PC-3 (cell line): ENCODE measurements around the gene RALGDS. TPM values are rescaled to one million over a fixed set of nuclear protein-coding genes. Genes with fewer than 3 reads are reported as not detected.

Experiments
- ATAC-seq: fragments of 200-7000 bp; cut with Tn5 transposase; 2 replicates; pipeline ENCODE4 v1.9.1; 2020; ENCODE audit warnings: mild to moderate bottlenecking, moderate library complexity
- BruUV-seq: library from RNA; stranded (reverse); fragments of 400-500 nt; replicated peaks from 2 replicates; lab custom pipeline; 2021; lab: Mats Ljungman, UMichigan
- CTCF ChIA-PET: fragments of 300-600 bp; sonication (Branson Sonifier 250); formaldehyde crosslinking; loops from one replicate; lab custom pipeline; 2022; ENCODE audit warnings: antibody characterized with exemption; lab: Charles Lee
- POLR2A ChIA-PET: fragments of 300-600 bp; sonication (Branson Sonifier 250); formaldehyde crosslinking; loops from one replicate; lab custom pipeline; 2022; ENCODE audit warnings: antibody characterized with exemption; ENCODE audit not compliant: unreplicated experiment; lab: Charles Lee
- DNase-seq: peaks from one replicate; pipeline ENCODE4 v3.0.0-alpha.2; 2015
- H2AFZ ChIP-seq: fragments of 300-600 bp; sonication (generic); 2 replicates; pipeline ENCODE4 v1.6.0; 2016; ENCODE audit warnings: antibody characterized with exemption, low read length
- H3F3A ChIP-seq: fragments of 300-600 bp; sonication (generic); one replicate; pipeline ENCODE4 v1.6.0; 2017; ENCODE audit warnings: antibody characterized with exemption, low read length, control low read depth, mild to moderate bottlenecking; ENCODE audit not compliant: unreplicated experiment
- H3K27ac ChIP-seq: fragments of 300-600 bp; sonication (generic); 2 replicates; pipeline ENCODE4 v1.5.1; 2016; ENCODE audit warnings: mild to moderate bottlenecking, low read length
- H3K27me3 ChIP-seq: fragments of 300-600 bp; sonication (generic); 2 replicates; pipeline ENCODE4 v1.6.1; 2016; ENCODE audit warnings: low read length, mixed read lengths
- H3K36me3 ChIP-seq: fragments of 300-600 bp; sonication (generic); 2 replicates; pipeline ENCODE4 v1.6.1; 2016; ENCODE audit warnings: low read depth, mixed run types, low read length, mixed read lengths
- H3K4me1 ChIP-seq: fragments of 300-600 bp; sonication (generic); 2 replicates; pipeline ENCODE4 v1.5.1; 2016; ENCODE audit warnings: low read length; ENCODE audit not compliant: insufficient read depth
- H3K4me2 ChIP-seq: fragments of 300-600 bp; sonication (generic); 2 replicates; pipeline ENCODE4 v1.6.0; 2016; ENCODE audit warnings: low read length
- H3K4me3 ChIP-seq: fragments of 300-600 bp; sonication (generic); 2 replicates; pipeline ENCODE4 v1.5.1; 2016; ENCODE audit warnings: mild to moderate bottlenecking, low read length, mixed read lengths
- H3K79me2 ChIP-seq: fragments of 300-600 bp; sonication (generic); 2 replicates; pipeline ENCODE4 v1.6.1; 2017; ENCODE audit warnings: low read length, mixed read lengths
- H3K9ac ChIP-seq: fragments of 300-600 bp; sonication (generic); 2 replicates; pipeline ENCODE4 v1.6.0; 2016; ENCODE audit warnings: mild to moderate bottlenecking, low read length
- H3K9me2 ChIP-seq: fragments of 300-600 bp; sonication (generic); replicated peaks from 2 replicates; pipeline ENCODE4 v1.6.1; 2016; ENCODE audit warnings: mixed run types, low read length, mixed read lengths
- H3K9me3 ChIP-seq: fragments of 300-600 bp; sonication (generic); 2 replicates; pipeline ENCODE4 v1.6.1; 2016; ENCODE audit warnings: low read length, mixed read lengths
- H4K20me1 ChIP-seq: fragments of 300-600 bp; sonication (generic); 2 replicates; pipeline ENCODE4 v1.6.1; 2016; ENCODE audit warnings: low read length, mixed read lengths
- EZH2 ChIP-seq: fragments of 300-600 bp; sonication (generic); IDR thresholded peaks from one replicate; pipeline ENCODE4 v1.6.1; 2017; ENCODE audit warnings: antibody characterized with exemption, mild to moderate bottlenecking, low read length; ENCODE audit not compliant: unreplicated experiment
- EZH2phosphoT487 ChIP-seq: fragments of 300-600 bp; sonication (generic); IDR thresholded peaks from 2 replicates; pipeline ENCODE4 v1.6.1; 2018; ENCODE audit warnings: mild to moderate bottlenecking, antibody characterized with exemption, low read length, borderline replicate concordance
- intact Hi-C: fragments of 100-400 bp; cut with micrococcal nuclease; formaldehyde crosslinking; loops from 2 replicates; pipeline ENCODE4 v1.9.0; 2023
- total RNA-seq: library from RNA; depleted of rRNA; stranded (reverse); fragments of >200 nt; gene quantifications from 2 replicates; pipeline ENCODE4 v1.2.3, GENCODE V29; 2014
- TF ChIP-seq, protein P1 (sequence below): fragments of 300-600 bp; sonication (generic); conservative IDR thresholded peaks from 2 replicates; pipeline ENCODE4 v1.5.1; 2017; ENCODE audit warnings: antibody characterized with exemption, low read depth, mild to moderate bottlenecking, low read length

The RALGDS gene
- total RNA-seq, 1 experiment from 2014 or later, result 32.2 TPM

DNA sequence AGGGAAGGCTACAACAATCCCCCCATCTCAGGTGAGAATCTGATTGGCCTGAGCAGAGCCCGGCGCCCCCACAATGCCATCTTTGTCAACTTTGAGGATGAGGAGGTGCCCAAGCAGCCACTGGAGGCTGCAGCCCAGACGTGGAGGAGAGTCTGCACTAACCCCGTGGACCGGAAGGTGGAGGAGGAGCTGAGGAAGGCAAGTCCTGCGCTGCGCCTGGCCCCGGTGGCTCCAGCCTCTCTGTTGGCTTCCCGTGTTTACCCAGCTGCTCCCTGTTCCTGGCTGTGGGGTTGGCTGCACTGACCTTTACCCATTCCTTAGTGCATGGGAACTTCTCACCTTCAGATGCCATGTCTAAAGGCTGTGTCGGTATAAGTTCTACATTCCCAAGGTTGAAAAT lies 70.3 kb downstream of the RALGDS start:
- Histone ChIP-seq H3K9ac (no peak overlapping the region), H3K4me1 (no peaks in the 10 kb centered on the region), H2AFZ (no peak overlapping the region), H3K27me3 (no peaks in the 10 kb centered on the region), H3K4me2 (no peak overlapping the region), H3F3A (no peaks in the 10 kb centered on the region), H3K9me2 (no peaks in the 10 kb centered on the region), H3K9me3 (no peaks in the 10 kb centered on the region), H4K20me1 (no peaks in the 10 kb centered on the region), H3K27ac (no peak overlapping the region), H3K79me2 (no peaks in the 10 kb centered on the region), H3K4me3 (no peak overlapping the region), H3K36me3 (no peaks in the 10 kb centered on the region; the same call in 1 of the 2 replicates)
- TF ChIP-seq, protein P1, sequence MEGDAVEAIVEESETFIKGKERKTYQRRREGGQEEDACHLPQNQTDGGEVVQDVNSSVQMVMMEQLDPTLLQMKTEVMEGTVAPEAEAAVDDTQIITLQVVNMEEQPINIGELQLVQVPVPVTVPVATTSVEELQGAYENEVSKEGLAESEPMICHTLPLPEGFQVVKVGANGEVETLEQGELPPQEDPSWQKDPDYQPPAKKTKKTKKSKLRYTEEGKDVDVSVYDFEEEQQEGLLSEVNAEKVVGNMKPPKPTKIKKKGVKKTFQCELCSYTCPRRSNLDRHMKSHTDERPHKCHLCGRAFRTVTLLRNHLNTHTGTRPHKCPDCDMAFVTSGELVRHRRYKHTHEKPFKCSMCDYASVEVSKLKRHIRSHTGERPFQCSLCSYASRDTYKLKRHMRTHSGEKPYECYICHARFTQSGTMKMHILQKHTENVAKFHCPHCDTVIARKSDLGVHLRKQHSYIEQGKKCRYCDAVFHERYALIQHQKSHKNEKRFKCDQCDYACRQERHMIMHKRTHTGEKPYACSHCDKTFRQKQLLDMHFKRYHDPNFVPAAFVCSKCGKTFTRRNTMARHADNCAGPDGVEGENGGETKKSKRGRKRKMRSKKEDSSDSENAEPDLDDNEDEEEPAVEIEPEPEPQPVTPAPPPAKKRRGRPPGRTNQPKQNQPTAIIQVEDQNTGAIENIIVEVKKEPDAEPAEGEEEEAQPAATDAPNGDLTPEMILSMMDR, result no peak
- TF ChIP-seq EZH2phosphoT487 (no peak), EZH2 (no peak)
- ChIA-PET POLR2A (no interaction called here), CTCF (no interaction called here)
- intact Hi-C loops, result no loop called here
- ATAC-seq (no peak), DNase-seq (no peak)
- BruUV-seq, result no TSS peak

DNA sequence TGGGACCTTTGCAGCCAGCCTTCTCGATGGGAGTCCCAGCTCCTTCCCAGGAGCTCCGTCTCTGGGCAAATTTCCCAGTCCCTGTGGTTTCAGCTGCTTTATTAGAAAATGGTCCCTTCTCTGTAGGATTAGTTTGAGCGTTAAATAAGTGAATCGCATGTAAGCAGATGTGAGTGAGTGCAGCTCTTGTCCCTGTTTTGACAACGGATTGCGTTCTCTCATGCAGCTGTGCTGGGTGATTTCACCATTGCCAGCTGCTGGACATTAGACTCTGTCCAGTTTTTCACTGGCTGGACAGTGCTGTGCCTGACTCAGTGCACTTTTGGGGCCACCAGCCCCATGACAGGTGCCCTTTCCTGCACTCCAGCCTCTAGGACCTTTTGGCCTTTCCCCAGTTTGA lies 70.9 kb downstream of the RALGDS start:
- Histone ChIP-seq H3K4me2 (no peak overlapping the region), H3K36me3 (no peaks in the 10 kb centered on the region; the same call in 1 of the 2 replicates), H3F3A (no peaks in the 10 kb centered on the region), H3K9me2 (no peaks in the 10 kb centered on the region), H3K9me3 (no peaks in the 10 kb centered on the region), H3K4me1 (no peaks in the 10 kb centered on the region), H2AFZ (no peak overlapping the region), H4K20me1 (no peaks in the 10 kb centered on the region), H3K4me3 (no peak overlapping the region), H3K9ac (no peak overlapping the region), H3K27me3 (no peaks in the 10 kb centered on the region), H3K79me2 (no peaks in the 10 kb centered on the region), H3K27ac (no peak overlapping the region)
- ChIA-PET POLR2A (no interaction called here), CTCF (no interaction called here)
- no TSS peak for BruUV-seq
- ATAC-seq (no peak), DNase-seq (no peak)
- no peak for TF ChIP-seq EZH2phosphoT487
- TF ChIP-seq, protein P1, result no peak
- intact Hi-C loops, result no loop called here

DNA sequence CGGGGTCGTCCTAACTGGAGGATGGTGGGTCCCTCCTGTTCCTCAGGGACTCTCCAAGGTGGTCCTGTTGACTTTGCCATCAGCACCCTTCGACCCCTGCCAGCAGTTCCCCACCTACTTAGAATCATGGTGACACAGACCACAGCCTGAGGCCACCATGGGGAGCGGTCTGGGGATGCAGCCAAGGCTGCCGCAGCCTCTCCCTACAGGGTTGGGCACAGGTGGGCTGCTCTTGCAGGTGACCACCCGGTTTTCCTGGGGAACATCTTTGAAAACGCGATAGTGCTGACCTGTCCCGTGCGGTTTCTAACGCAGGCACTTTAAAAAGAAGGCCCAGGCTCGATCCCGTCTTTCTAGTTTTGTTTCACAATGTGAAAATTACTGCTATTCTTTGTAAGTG lies 72.0 kb downstream of the RALGDS start:
- Histone ChIP-seq H3K4me2 (no peak overlapping the region), H3K9ac (no peak overlapping the region), H3K4me1 (no peaks in the 10 kb centered on the region), H3K9me3 (no peaks in the 10 kb centered on the region), H2AFZ (no peak overlapping the region), H3K79me2 (no peaks in the 10 kb centered on the region), H4K20me1 (no peaks in the 10 kb centered on the region), H3K4me3 (no peak overlapping the region), H3K36me3 (peaks cover 4% of the 10 kb centered on the region; the same call in 1 of the 2 replicates), H3K9me2 (no peaks in the 10 kb centered on the region), H3K27ac (no peak overlapping the region), H3K27me3 (no peaks in the 10 kb centered on the region), H3F3A (no peaks in the 10 kb centered on the region)
- no TSS peak for BruUV-seq
- DNase-seq (no peak), ATAC-seq (no peak)
- TF ChIP-seq EZH2, result no peak
- TF ChIP-seq, protein P1, result no peak
- TF ChIP-seq EZH2phosphoT487, result no peak
- ChIA-PET CTCF (no interaction called here), POLR2A (no interaction called here)
- intact Hi-C loops, result loop anchor here (2.0 kb wide), 1 partner anchor 98 kb away; no protein-coding TSS in a partner anchor
